ENCODE measurements around the gene KCNQ2.

GRCh38 chr20:63430891-63431290 is 41.6 kb downstream of the KCNQ2 start:
- no peak for TF ChIP-seq CTCF (conservative IDR thresholded peaks at IDR 0.05)
- no peak for TF ChIP-seq ZFX (IDR thresholded peaks at IDR 0.05)
